B cell (primary cell): ENCODE measurements around the gene PTPRC. TPM values are rescaled to one million over a fixed set of nuclear protein-coding genes. Genes with fewer than 3 reads are reported as not detected.

Experiments used
- ATAC-seq: fragments of 200-7000 bp; cut with Tn5 transposase; one replicate; pipeline ENCODE4 v1.10.0; 2021; ENCODE audit warnings: low read depth, mild to moderate bottlenecking, moderate number of reproducible peaks, moderate library complexity
- CTCF ChIA-PET: fragments of 350-600 bp; sonication (Branson Sonifier 250); formaldehyde crosslinking; loops from one replicate; lab custom pipeline; 2021; ENCODE audit warnings: antibody characterized with exemption, inconsistent platforms; lab: Charles Lee
- POLR2A ChIA-PET: fragments of 350-600 bp; sonication (Branson Sonifier 250); formaldehyde crosslinking; loops from one replicate; lab custom pipeline; 2021; ENCODE audit warnings: antibody characterized with exemption; lab: Charles Lee
- DNase-seq: peaks from one replicate; pipeline ENCODE4 v3.0.0; 2013
- H2AFZ ChIP-seq: 2 replicates; pipeline ENCODE4 v1.6.1; 2012; ENCODE audit warnings: mild to moderate bottlenecking, low read depth, low read length; ENCODE audit not compliant: insufficient read depth, poor library complexity, severe bottlenecking
- H3K27ac ChIP-seq, 2 donors: 1 replicate in 1 of 2; 2 replicates in 1 of 2; pipeline ENCODE4 v1.5.1; 2012 to 2013; ENCODE audit warnings: low read length in 2 of 2, mild to moderate bottlenecking in 2 of 2, moderate library complexity in 1 of 2
- H3K27me3 ChIP-seq, 4 experiments: fragments of 200-600 bp in 1 of 4; sonication (generic) in 1 of 4; replicated peaks in 1 of 4; 1 replicate in 2 of 4; 2 replicates in 2 of 4; pipeline versions ENCODE4 v1.6.1 to v1.7.0; 2013 to 2016; ENCODE audit warnings: low read length in 3 of 4, mild to moderate bottlenecking in 2 of 4, mixed read lengths in 1 of 4, moderate library complexity in 1 of 4; ENCODE audit not compliant: insufficient read depth in 4 of 4, control insufficient read depth in 3 of 4; ENCODE audit errors: control extremely low read depth in 1 of 4
- H3K36me3 ChIP-seq, 2 experiments: replicated peaks in 1 of 2; 1 replicate in 1 of 2; 2 replicates in 1 of 2; pipeline versions ENCODE4 v1.6.1 to v1.7.1; 2013; ENCODE audit warnings: low read length in 1 of 2; ENCODE audit not compliant: insufficient read depth in 2 of 2, control insufficient read depth in 1 of 2; ENCODE audit errors: control extremely low read depth in 1 of 2, extremely low read depth in 1 of 2
- H3K4me1 ChIP-seq, 2 donors: fragments of 200-600 bp in 1 of 2; sonication (generic) in 1 of 2; 1 replicate in 1 of 2; 2 replicates in 1 of 2; pipeline versions ENCODE4 v1.5.1 to v1.6.1; 2013 to 2017; ENCODE audit warnings: low read length in 2 of 2; ENCODE audit not compliant: control insufficient read depth in 2 of 2, insufficient read depth in 2 of 2
- H3K4me2 ChIP-seq: replicated peaks from 2 replicates; pipeline ENCODE3; 2012; ENCODE audit warnings: mild to moderate bottlenecking, low read depth, low read length; ENCODE audit not compliant: poor library complexity, severe bottlenecking
- H3K4me3 ChIP-seq, 5 experiments: fragments of 200-600 bp in 1 of 5; sonication (generic) in 1 of 5; 1 replicate in 3 of 5; 2 replicates in 2 of 5; pipeline versions ENCODE4 v1.5.1 to v1.7.0; 2011 to 2016; ENCODE audit warnings: low read length in 4 of 5, mild to moderate bottlenecking in 4 of 5, low read depth in 2 of 5, control low read depth in 1 of 5, moderate library complexity in 1 of 5; ENCODE audit not compliant: insufficient read depth in 1 of 5; ENCODE audit errors: control extremely low read depth in 1 of 5, extremely low read depth in 1 of 5
- H3K79me2 ChIP-seq: fragments of 200-600 bp; sonication (generic); one replicate; pipeline ENCODE4 v1.6.0; 2016; ENCODE audit warnings: low read length; ENCODE audit not compliant: control insufficient read depth, insufficient read depth
- H3K9ac ChIP-seq: fragments of 200-600 bp; sonication (generic); 2 replicates; pipeline ENCODE4 v1.6.1; 2017; ENCODE audit warnings: mild to moderate bottlenecking, low read length, moderate library complexity
- H3K9me3 ChIP-seq, 3 donors: one replicate each; pipeline versions ENCODE4 v1.6.1 to v1.7.1; 2013; ENCODE audit warnings: low read length in 2 of 3; ENCODE audit not compliant: control insufficient read depth in 2 of 3, insufficient read depth in 1 of 3; ENCODE audit errors: control extremely low read depth in 1 of 3
- H4K20me1 ChIP-seq: 2 replicates; pipeline ENCODE4 v1.6.0; 2012; ENCODE audit warnings: mild to moderate bottlenecking, low read length; ENCODE audit not compliant: insufficient read depth, control insufficient read depth, poor library complexity, severe bottlenecking
- H3K27ac Mint-ChIP-seq: one replicate; pipeline ENCODE4 v1.8.0; 2021; ENCODE audit warnings: mixed read lengths
- H3K27me3 Mint-ChIP-seq: one replicate; pipeline ENCODE4 v1.8.0; 2021; ENCODE audit warnings: mixed read lengths
- H3K4me1 Mint-ChIP-seq: one replicate; pipeline ENCODE4 v1.8.0; 2021; ENCODE audit warnings: mixed read lengths
- H3K4me3 Mint-ChIP-seq: one replicate; pipeline ENCODE4 v1.8.0; 2021; ENCODE audit warnings: mixed read lengths
- H3K9me3 Mint-ChIP-seq: one replicate; pipeline ENCODE4 v1.8.0; 2022; ENCODE audit warnings: mixed read lengths; ENCODE audit not compliant: insufficient read depth
- CTCF ChIP-seq: fragments of 200-600 bp; IDR thresholded peaks from one replicate; pipeline ENCODE4 v1.8.0; 2022; ENCODE audit warnings: antibody characterized with exemption, mild to moderate bottlenecking
- EZH2 ChIP-seq: IDR thresholded peaks from 2 replicates; pipeline ENCODE4 v1.6.1; 2012; ENCODE audit warnings: borderline replicate concordance, low read depth, mild to moderate bottlenecking, moderate library complexity, low read length; ENCODE audit not compliant: insufficient read depth, poor library complexity, severe bottlenecking
- WGBS: methylation state at CpG from one replicate; pipeline ENCODE4 v1.1.5; 2013; ENCODE audit warnings: missing lambda C conversion rate; ENCODE audit not compliant: insufficient coverage; 5-methylcytosine and 5-hydroxymethylcytosine counted together
- intact Hi-C: fragments of 100-400 bp; cut with micrococcal nuclease; formaldehyde crosslinking; loops from one replicate; pipeline ENCODE4 v1.10.0; 2022
- polyA plus RNA-seq: library from polyadenylated mRNA; depleted of rRNA; stranded (reverse); fragments of >200 nt; gene quantifications from 2 replicates; pipeline ENCODE4 v1.2.3, GENCODE V29; 2012
- total RNA-seq, 2 donors: library from RNA; stranded (reverse); fragments of 120-200 nt in 1 of 2; gene quantifications; 1 replicate in 1 of 2; 2 replicates in 1 of 2; pipeline versions ENCODE4 v1.2.3 to v1.2.4, GENCODE V29; 2013 to 2022

PTPRC gene
- total and polyA plus RNA-seq, 2 donors (not counting 1 experiment from before 2014, with no cell fraction given), result 151 to 543 TPM

- peaks cover 4 to 21% of the 10 kb centered on the region in 2 experiments for H3K36me3 ChIP-seq
- peaks cover 49 to 86% of the 10 kb centered on the region in 2 donors for H3K4me1 ChIP-seq
- H3K9me3 ChIP-seq, result no peaks in the 10 kb centered on the region
- ChIA-PET CTCF (interaction anchor here (0.7 to 2.4 kb wide), 6 partner anchors 13 to 100 kb away, joined by 3 to 10 read pairs (median 4); no protein-coding TSS in a partner anchor), POLR2A (interaction anchor here (0.7 to 1.7 kb wide), 8 partner anchors 12 to 1507 kb away, joined by 3 to 6 read pairs (median 5); no protein-coding TSS in a partner anchor)
- peak overlapping the region; percentile 61 for H3K4me2 ChIP-seq
- TF ChIP-seq CTCF (no peak), EZH2 (no peak)
- DNase-seq (peak; percentile 76), ATAC-seq (peak; percentile 39)
- no peaks in the 10 kb centered on the region for H3K27me3 ChIP-seq
- intact Hi-C loops, result loop anchor here (2.0 kb wide), 1 partner anchor 136 kb away; no protein-coding TSS in a partner anchor
- H3K4me1 Mint-ChIP-seq, result peaks cover 67% of the 10 kb centered on the region
- peak overlapping the region; percentile 67 for H3K4me3 Mint-ChIP-seq
- H3K79me2 ChIP-seq, result peaks cover 96% of the 10 kb centered on the region
- H3K4me3 ChIP-seq, result peak overlapping the region in 1 of 5 experiments; percentile 29
- peaks cover 28% of the 10 kb centered on the region for H4K20me1 ChIP-seq
- peak overlapping the region; percentile 85 for H3K27ac Mint-ChIP-seq
- H3K27me3 Mint-ChIP-seq, result no peaks in the 10 kb centered on the region
- H3K27ac ChIP-seq, result peak overlapping the region; percentile 58 to 90
- WGBS, result 0% methylated on average over 3 of the region's 4 CpGs
- peak overlapping the region; percentile 41 for H2AFZ ChIP-seq
- H3K9ac ChIP-seq, result peak overlapping the region; percentile 23
- no peaks in the 10 kb centered on the region for H3K9me3 Mint-ChIP-seq
These were observed 17.7 kb downstream of the PTPRC start for GRCh38 chr1:198656500-198656932.

GRCh38 chr1:198657550-198658064, 18.8 kb downstream of the PTPRC start:
- Mint-ChIP-seq H3K9me3 (no peaks in the 10 kb centered on the region), H3K4me3 (peak overlapping the region; percentile 50), H3K4me1 (peaks cover 63% of the 10 kb centered on the region), H3K27ac (peak overlapping the region; percentile 66), H3K27me3 (no peaks in the 10 kb centered on the region)
- DNase-seq (peak; percentile 63), ATAC-seq (peak; percentile 58)
- H3K9ac ChIP-seq, result peak overlapping the region; percentile 36
- H3K4me2 ChIP-seq, result peak overlapping the region; percentile 61
- WGBS, result 0% methylated on average over 2 of the region's 3 CpGs
- no peak overlapping the region for H2AFZ ChIP-seq
- ChIA-PET CTCF (interaction anchor here (1.0 to 2.4 kb wide), 3 partner anchors 25 to 133 kb away, joined by 3 to 10 read pairs (median 5); no protein-coding TSS in a partner anchor), POLR2A (interaction anchor here (0.6 to 1.7 kb wide), 7 partner anchors 13 to 1507 kb away, joined by 3 to 12 read pairs (median 5); no protein-coding TSS in a partner anchor)
- no peaks in the 10 kb centered on the region for H3K27me3 ChIP-seq
- TF ChIP-seq CTCF, result no peak
- TF ChIP-seq EZH2, result no peak
- H3K36me3 ChIP-seq, result peaks cover 4 to 20% of the 10 kb centered on the region in 2 experiments
- peaks cover 50 to 84% of the 10 kb centered on the region in 2 donors for H3K4me1 ChIP-seq
- H3K4me3 ChIP-seq, result peak overlapping the region in 4 of 5 experiments; percentile 12 to 25 (median 13)
- H3K79me2 ChIP-seq, result peaks cover 96% of the 10 kb centered on the region
- intact Hi-C loops, result loop anchor here (1.0 to 2.0 kb wide), 2 partner anchors 16 to 137 kb away; no protein-coding TSS in a partner anchor
- no peaks in the 10 kb centered on the region for H3K9me3 ChIP-seq
- H3K27ac ChIP-seq, result peak overlapping the region; percentile 47 to 90
- H4K20me1 ChIP-seq, result peaks cover 20% of the 10 kb centered on the region
